HG03039 (cell line): ENCODE data around the gene TMEM259.

Source experiments
- ATAC-seq: cut with Tn5 transposase; IDR thresholded peaks from one replicate; pipeline ENCODE4 v1.9.1; 2021; ENCODE audit warnings: mild to moderate bottlenecking, moderate library complexity; ENCODE audit not compliant: unreplicated experiment

The TMEM259 gene

GRCh38 chr19:1017906-1018305 lies 3.0 kb downstream of the TMEM259 start:
- ATAC-seq = no peak

- no peak for ATAC-seq
These were observed 3.6 kb downstream of the TMEM259 start for GRCh38 chr19:1017115-1017905.

GRCh38 chr19:1016647-1017114 lies 4.2 kb downstream of the TMEM259 start:
- ATAC-seq = no peak

- ATAC-seq = no peak
These were observed 4.9 kb downstream of the TMEM259 start for GRCh38 chr19:1015782-1016646.

- no peak for ATAC-seq
These were observed 5.7 kb downstream of the TMEM259 start for GRCh38 chr19:1015061-1015781.

GRCh38 chr19:1014161-1015060 lies 6.5 kb downstream of the TMEM259 start:
- no peak for ATAC-seq

- ATAC-seq = no peak
These were observed 7.7 kb downstream of the TMEM259 start for GRCh38 chr19:1013218-1013617.

DNA sequence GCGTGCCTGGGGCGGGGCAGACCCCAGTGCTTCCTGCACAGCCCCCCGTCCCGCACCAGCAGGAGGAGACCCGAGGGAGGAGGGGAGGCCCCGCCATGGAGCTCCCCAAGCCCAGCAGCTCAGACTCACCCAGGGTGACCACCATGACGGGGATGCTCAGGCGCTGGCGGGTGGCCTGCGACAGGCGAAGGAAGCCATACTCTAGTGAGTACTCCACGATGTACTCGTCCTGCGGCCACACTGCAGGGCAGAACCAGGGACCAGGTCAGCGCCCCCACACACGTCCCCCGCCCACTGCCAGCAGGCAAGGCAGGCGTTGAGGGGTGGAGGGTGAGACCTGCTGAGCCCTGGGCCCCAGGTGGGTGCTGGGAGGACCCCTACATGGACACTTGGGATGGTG lies 8.6 kb downstream of the TMEM259 start:
- no peak for ATAC-seq

- ATAC-seq = no peak
These were observed 9.0 kb downstream of the TMEM259 start for GRCh38 chr19:1011831-1012333.

DNA sequence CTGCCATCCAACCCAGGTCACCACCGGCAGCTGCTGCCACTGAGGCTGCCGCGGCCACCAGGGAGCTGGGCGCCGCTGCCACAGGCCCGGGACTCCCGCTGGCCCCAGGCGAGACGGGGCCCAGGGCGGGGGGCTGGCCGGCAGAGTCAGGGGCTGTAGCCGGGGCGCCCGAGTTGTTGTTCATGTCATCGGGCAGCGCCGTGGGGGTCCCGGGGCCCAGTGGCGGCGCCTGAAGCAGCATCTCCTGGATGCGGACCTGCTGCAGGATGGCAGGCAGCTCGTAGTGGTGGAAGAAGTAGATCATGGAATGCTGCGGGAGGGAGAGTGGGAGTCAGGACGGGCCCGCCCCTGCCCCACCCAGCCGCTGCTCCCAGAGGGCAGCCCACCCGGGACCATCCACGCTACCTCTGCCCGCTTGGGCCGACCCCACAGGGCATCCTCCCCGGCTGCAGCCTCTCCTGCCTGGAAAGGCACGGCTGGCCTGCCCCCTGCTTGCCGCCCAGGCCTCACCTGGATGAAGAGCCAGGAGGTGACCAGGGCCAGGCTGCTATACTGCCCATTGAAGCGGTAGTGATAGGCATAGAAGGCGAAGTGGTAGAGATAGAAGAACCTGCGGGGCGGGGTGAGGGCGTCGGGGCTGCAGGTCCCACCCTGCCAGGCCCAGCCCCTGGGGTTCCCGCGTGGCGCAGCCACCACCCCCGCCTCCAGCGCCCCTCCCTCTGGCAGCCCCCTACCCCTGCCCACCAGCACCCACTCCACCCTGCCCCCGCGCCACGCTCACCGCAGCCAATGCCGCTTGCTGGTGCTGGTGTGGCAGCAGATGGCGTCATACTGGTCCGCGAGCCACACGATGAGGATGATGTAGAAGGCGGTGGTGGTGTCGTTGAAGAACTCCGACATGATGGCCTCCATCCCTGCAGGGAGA lies 10.1 kb downstream of the TMEM259 start:
- ATAC-seq = no peak

GRCh38 chr19:1009981-1010538 lies 10.9 kb downstream of the TMEM259 start:
- ATAC-seq = no peak

DNA sequence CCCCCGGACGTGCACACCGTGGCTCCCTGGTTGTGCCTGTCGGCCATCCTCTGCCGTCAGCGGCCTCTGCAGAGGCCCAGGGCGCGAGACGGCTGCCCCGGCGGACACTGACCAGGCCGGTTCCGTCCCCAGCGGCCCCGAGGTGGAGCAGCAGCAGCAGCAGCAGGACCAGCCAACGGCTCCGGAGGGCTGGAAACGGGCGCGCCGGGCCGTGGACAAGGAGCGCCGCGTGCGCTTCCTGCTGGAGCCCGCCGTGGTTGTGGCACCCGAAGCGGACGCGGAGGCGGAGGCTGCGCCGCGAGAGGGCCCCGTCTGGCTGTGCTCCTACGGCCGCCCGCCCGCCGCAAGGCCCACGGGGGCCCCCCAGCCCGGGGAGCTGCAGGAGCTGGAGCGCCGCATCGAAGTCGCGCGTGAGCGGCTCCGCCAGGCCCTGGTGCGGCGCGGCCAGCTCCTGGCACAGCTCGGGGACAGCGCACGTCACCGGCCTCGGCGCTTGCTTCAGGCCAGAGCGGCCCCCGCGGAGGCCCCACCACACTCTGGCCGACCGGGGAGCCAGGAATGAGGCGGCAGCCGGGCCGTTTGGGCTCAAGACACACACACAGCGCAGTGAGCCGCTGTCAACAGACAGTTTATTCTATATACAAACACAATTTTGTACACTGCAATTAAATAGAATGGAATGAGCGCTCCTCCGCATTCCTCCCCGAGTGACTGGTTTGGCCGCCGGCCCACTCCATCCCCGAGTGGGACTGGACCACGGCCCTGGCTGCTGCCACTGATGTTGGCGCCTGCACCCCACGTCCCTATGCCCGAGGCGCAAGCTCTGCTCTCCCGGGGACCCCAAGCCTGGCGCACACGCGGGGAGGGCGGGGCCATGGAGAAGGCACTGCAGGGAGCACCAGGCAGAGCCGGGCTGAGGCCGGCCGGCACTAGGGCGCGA lies 11.6 kb downstream of the TMEM259 start:
- ATAC-seq = no peak

DNA sequence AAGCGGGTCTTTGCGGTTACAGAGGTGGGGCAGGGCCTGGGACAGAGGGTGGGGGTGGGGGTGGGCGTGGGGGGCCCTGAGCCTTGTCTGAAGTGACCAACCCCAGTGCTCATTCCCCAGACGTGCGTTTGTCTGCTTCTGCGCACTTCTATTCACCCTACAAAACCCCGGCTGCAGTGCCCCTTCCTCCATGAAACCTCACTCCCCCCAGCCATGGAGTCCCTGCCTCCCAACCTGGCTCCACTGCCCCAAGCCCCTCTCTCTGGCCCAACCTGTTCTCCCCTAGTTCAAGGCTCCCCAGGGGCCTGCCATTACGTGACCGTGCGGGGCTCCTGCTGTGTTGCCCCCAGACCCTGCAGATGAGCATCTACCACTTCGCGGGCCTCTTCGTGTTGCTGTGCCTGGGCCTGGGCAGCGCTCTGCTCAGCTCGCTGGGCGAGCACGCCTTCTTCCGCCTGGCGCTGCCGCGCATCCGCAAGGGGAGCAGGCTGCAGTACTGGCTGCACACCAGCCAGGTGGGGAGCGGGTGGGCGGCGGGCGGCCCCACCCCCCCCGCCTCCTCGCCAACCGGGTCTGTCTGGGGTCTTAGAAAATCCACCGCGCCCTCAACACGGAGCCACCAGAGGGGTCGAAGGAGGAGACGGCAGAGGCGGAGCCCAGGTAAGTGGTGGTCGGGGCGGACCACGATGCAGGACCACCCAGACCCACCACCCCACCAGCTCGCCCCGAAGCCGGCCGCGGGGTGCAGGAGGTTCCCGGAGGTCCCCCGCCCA lies 12.5 kb downstream of the TMEM259 start:
- ATAC-seq = no peak

DNA sequence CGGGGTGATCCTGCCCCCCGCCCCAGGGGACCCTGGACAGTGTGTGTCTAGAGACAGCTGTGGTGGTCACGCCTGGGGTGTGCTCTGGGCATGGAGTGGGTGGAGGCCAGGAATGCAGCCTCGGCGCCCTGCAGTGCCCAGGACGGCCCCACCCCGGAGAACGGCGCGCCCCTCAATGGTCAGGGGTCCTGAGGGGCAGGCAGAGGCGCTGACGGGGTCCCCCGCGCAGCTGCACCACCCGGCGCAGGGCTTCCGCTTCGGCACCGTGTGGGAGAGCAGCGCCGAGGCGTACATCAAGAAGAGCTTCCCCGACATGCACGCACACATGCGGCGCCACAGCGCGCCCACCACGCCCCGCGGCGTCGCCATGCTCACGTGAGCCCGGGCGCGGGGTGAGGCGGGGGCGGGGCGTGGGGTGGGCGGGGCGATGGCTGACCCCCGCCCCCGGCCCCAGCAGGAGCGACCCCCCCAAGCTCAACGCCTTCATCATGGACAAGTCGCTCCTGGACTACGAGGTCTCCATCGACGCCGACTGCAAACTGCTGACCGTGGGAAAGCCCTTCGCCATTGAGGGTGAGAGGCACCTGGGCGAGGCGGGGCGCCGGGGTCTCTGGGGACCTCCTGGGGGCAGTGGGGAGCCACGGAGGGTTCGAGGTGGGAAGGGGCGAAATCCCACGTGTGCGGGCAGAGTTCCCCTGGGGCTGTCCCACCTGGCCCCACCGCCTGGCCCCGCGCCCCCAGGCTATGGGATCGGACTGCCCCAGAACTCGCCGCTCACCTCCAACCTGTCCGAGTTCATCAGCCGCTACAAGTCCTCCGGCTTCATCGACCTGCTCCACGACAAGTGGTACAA lies 13.3 kb downstream of the TMEM259 start:
- no peak for ATAC-seq

DNA sequence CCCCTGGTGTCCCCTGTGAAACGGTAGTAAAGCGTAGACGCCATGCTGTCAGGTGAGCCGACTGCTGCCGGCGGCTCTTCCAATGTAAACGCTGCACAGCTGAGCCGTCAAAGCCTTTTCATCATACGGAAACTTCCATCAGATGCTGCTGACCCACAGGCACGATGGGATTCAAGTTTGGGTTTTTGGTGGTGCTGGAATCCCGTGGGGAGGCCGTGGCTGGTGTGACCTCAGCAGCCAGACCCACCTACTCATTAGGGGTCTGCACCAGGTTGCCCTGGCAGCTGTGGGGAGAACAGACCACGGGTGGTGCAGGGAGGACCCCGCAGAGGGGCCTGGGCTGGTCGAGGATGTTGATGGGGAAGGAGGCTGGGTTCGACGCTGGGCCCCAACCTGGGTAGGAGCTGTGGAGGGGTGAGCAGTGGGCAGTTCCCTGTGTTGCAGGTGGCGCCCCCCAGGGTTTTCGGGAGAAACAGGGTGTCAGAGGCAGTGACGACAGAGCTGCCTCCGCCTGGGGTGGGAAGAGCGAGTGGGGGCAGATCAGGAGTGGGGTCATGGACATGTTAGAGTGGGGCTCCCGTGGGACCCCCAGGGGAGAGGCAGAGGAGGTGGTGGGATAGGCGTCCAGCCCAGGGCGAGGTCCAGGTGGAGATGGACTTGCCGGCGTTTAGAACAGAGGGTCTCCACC lies 14.1 kb downstream of the TMEM259 start:
- ATAC-seq = no peak
